OCI-LY3 (cell line): ENCODE measurements around the gene CDC14B.

Source experiments
- H2AFZ ChIP-seq: fragments of 200-600, 300-600 bp; shearing (Covaris generic); 2 replicates; pipeline ENCODE4 v1.6.0; 2014; ENCODE audit warnings: antibody characterized with exemption, low read depth, low read length
- H3K27ac ChIP-seq: fragments of 200-600, 300-600 bp; sonication (generic); 2 replicates; pipeline ENCODE4 v1.5.1; 2014; ENCODE audit warnings: mild to moderate bottlenecking, low read length, moderate library complexity, mixed read lengths
- H3K27me3 ChIP-seq: fragments of 200-600, 300-600 bp; sonication (generic); 2 replicates; pipeline ENCODE4 v1.6.1; 2014; ENCODE audit warnings: low read depth, low read length, mixed read lengths
- H3K36me3 ChIP-seq: fragments of 200-600, 300-600 bp; sonication (generic); replicated peaks from 2 replicates; pipeline ENCODE3; 2014; ENCODE audit warnings: low read depth, low read length, mixed read lengths
- H3K4me1 ChIP-seq: fragments of 300-600, 200-600 bp; sonication (generic); 2 replicates; pipeline ENCODE4 v1.6.1; 2014; ENCODE audit warnings: low read length, mixed read lengths
- H3K4me2 ChIP-seq: fragments of 200-600, 300-600 bp; sonication (generic); 2 replicates; pipeline ENCODE4 v1.6.1; 2014; ENCODE audit warnings: low read length, mixed read lengths
- H3K4me3 ChIP-seq: fragments of 300-600, 200-600 bp; sonication (generic); 2 replicates; pipeline ENCODE4 v1.5.1; 2014; ENCODE audit warnings: antibody characterized with exemption, mild to moderate bottlenecking, low read length, moderate library complexity
- H3K79me2 ChIP-seq: fragments of 300-600, 200-600 bp; shearing (Covaris generic); 2 replicates; pipeline ENCODE4 v1.6.1; 2014; ENCODE audit warnings: mild to moderate bottlenecking, low read length, mixed read lengths
- H3K9ac ChIP-seq: fragments of 300-600, 200-600 bp; shearing (Covaris generic); 2 replicates; pipeline ENCODE4 v1.6.0; 2014; ENCODE audit warnings: mild to moderate bottlenecking, low read length, moderate library complexity
- H3K9me3 ChIP-seq: fragments of 200-600, 300-600 bp; shearing (Covaris generic); 2 replicates; pipeline ENCODE4 v1.6.1; 2014; ENCODE audit warnings: low read length, mixed read lengths; ENCODE audit not compliant: insufficient read depth
- H4K20me1 ChIP-seq: fragments of 200-600, 300-600 bp; sonication (generic); 2 replicates; pipeline ENCODE4 v1.6.1; 2016; ENCODE audit warnings: low read length, mixed read lengths; ENCODE audit not compliant: insufficient read depth
- CTCF ChIP-seq: fragments of 200-600, 300-600 bp; sonication (generic); IDR thresholded peaks from 2 replicates; pipeline ENCODE4 v1.5.1; 2014; ENCODE audit warnings: antibody characterized with exemption, low read length, low read depth
- EZH2phosphoT487 ChIP-seq: fragments of 200-600 bp; shearing (Covaris generic); IDR thresholded peaks from 2 replicates; pipeline ENCODE4 v1.6.1; 2018; ENCODE audit warnings: antibody characterized with exemption, mixed run types, low read depth

Gene CDC14B

GRCh38 chr9:96646081-96646991 is 26.7 kb upstream of the CDC14B start:
- H3K4me1 ChIP-seq = peaks cover 6% of the 10 kb centered on the region
- no peak overlapping the region for H3K4me2 ChIP-seq
- H3K9ac ChIP-seq = no peak overlapping the region
- no peaks in the 10 kb centered on the region for H3K79me2 ChIP-seq
- H3K27me3 ChIP-seq = no peaks in the 10 kb centered on the region
- H3K27ac ChIP-seq = no peak overlapping the region
- no peaks in the 10 kb centered on the region for H3K9me3 ChIP-seq
- H3K4me3 ChIP-seq = no peak overlapping the region
- no peak overlapping the region for H2AFZ ChIP-seq
- no peaks in the 10 kb centered on the region for H4K20me1 ChIP-seq
- TF ChIP-seq EZH2phosphoT487 (no peak), CTCF (no peak)
- no peaks in the 10 kb centered on the region for H3K36me3 ChIP-seq

- H4K20me1 ChIP-seq = no peaks in the 10 kb centered on the region
- no peak overlapping the region for H3K27ac ChIP-seq
- no peaks in the 10 kb centered on the region for H3K36me3 ChIP-seq
- no peaks in the 10 kb centered on the region for H3K27me3 ChIP-seq
- no peak overlapping the region for H3K4me2 ChIP-seq
- no peak overlapping the region for H3K9ac ChIP-seq
- H2AFZ ChIP-seq = no peak overlapping the region
- H3K9me3 ChIP-seq = no peaks in the 10 kb centered on the region
- no peaks in the 10 kb centered on the region for H3K79me2 ChIP-seq
- no peak for TF ChIP-seq CTCF
- no peak for TF ChIP-seq EZH2phosphoT487
- no peak overlapping the region for H3K4me3 ChIP-seq
- peaks cover 6% of the 10 kb centered on the region for H3K4me1 ChIP-seq
These were observed 24.5 kb upstream of the CDC14B start for GRCh38 chr9:96644137-96644536.

GRCh38 chr9:96641514-96641913 is 21.9 kb upstream of the CDC14B start:
- H3K4me3 ChIP-seq = no peak overlapping the region
- no peaks in the 10 kb centered on the region for H3K79me2 ChIP-seq
- H3K4me1 ChIP-seq = peaks cover 4% of the 10 kb centered on the region
- H3K9me3 ChIP-seq = no peaks in the 10 kb centered on the region
- H3K36me3 ChIP-seq = no peaks in the 10 kb centered on the region
- no peak for TF ChIP-seq CTCF
- no peaks in the 10 kb centered on the region for H3K27me3 ChIP-seq
- H2AFZ ChIP-seq = no peak overlapping the region
- H3K9ac ChIP-seq = no peak overlapping the region
- no peaks in the 10 kb centered on the region for H4K20me1 ChIP-seq
- no peak overlapping the region for H3K27ac ChIP-seq
- H3K4me2 ChIP-seq = no peak overlapping the region

GRCh38 chr9:96638606-96639364 is 19.1 kb upstream of the CDC14B start:
- H3K9me3 ChIP-seq = no peaks in the 10 kb centered on the region

More at GRCh38 chr9:96638606-96639364, 19.1 kb upstream of the CDC14B start:
- H3K79me2 ChIP-seq = no peaks in the 10 kb centered on the region
- no peak overlapping the region for H2AFZ ChIP-seq
- TF ChIP-seq EZH2phosphoT487 (no peak), CTCF (no peak)
- no peaks in the 10 kb centered on the region for H3K36me3 ChIP-seq
- H3K4me2 ChIP-seq = no peak overlapping the region
- no peak overlapping the region for H3K9ac ChIP-seq
- H3K27me3 ChIP-seq = no peaks in the 10 kb centered on the region
- no peak overlapping the region for H3K4me3 ChIP-seq
- H4K20me1 ChIP-seq = no peaks in the 10 kb centered on the region
- H3K27ac ChIP-seq = no peak overlapping the region
- H3K4me1 ChIP-seq = no peaks in the 10 kb centered on the region
